ENCODE data around the gene MZT2B.
"Not testable (repeated sequence)": the region's sequence is repeated elsewhere in the genome, so short reads cannot be mapped to it uniquely, and the experiment has no call there.

Gene MZT2B

GRCh38 chr2:130187859-130188792 is 6.1 kb downstream of the MZT2B start:
- not testable (repeated sequence) for H3K4me1 Mint-ChIP-seq; ATAC-seq (replicated peaks; ENCODE audit: extremely low read depth, poor library complexity, severe bottlenecking); H3K9me3 Mint-ChIP-seq; H3K4me3 Mint-ChIP-seq; H3K27ac Mint-ChIP-seq (ENCODE audit: low read depth); H3K27me3 Mint-ChIP-seq; H3K36me3 Mint-ChIP-seq (ENCODE audit: insufficient read depth); DNase-seq (ENCODE audit: low spot score in 2 of 2)

- not testable (repeated sequence) for H3K27ac Mint-ChIP-seq (ENCODE audit: low read depth); ATAC-seq (replicated peaks; ENCODE audit: extremely low read depth, poor library complexity, severe bottlenecking); DNase-seq (ENCODE audit: low spot score in 2 of 2); H3K36me3 Mint-ChIP-seq (ENCODE audit: insufficient read depth); H3K9me3 Mint-ChIP-seq; H3K27me3 Mint-ChIP-seq; H3K4me3 Mint-ChIP-seq; H3K4me1 Mint-ChIP-seq
Observed at GRCh38 chr2:130188958-130189357, 6.9 kb downstream of the MZT2B start.

- no peaks in the 10 kb centered on the region for H3K4me1 Mint-ChIP-seq
- H3K36me3 Mint-ChIP-seq (ENCODE audit: insufficient read depth) = peaks cover 3% of the 10 kb centered on the region
- no peaks in the 10 kb centered on the region for H3K9me3 Mint-ChIP-seq
- ATAC-seq (replicated peaks; ENCODE audit: extremely low read depth, poor library complexity, severe bottlenecking) (no peak), DNase-seq (ENCODE audit: low spot score in 2 of 2) (no peak)
- H3K27ac Mint-ChIP-seq (ENCODE audit: low read depth) = no peak overlapping the region
- H3K27me3 Mint-ChIP-seq = no peaks in the 10 kb centered on the region
- no peak overlapping the region for H3K4me3 Mint-ChIP-seq
Observed at GRCh38 chr2:130190237-130190636, 8.2 kb downstream of the MZT2B start.

GRCh38 chr2:130191319-130191718 is 9.3 kb downstream of the MZT2B start:
- H3K36me3 Mint-ChIP-seq (ENCODE audit: insufficient read depth); DNase-seq (ENCODE audit: low spot score in 2 of 2); H3K4me1 Mint-ChIP-seq; H3K27ac Mint-ChIP-seq (ENCODE audit: low read depth); H3K9me3 Mint-ChIP-seq; H3K4me3 Mint-ChIP-seq; H3K27me3 Mint-ChIP-seq; ATAC-seq (replicated peaks; ENCODE audit: extremely low read depth, poor library complexity, severe bottlenecking): not testable (repeated sequence)

- H3K9me3 Mint-ChIP-seq; H3K27me3 Mint-ChIP-seq; ATAC-seq (replicated peaks; ENCODE audit: extremely low read depth, poor library complexity, severe bottlenecking); DNase-seq (ENCODE audit: low spot score in 2 of 2); H3K4me1 Mint-ChIP-seq; H3K36me3 Mint-ChIP-seq (ENCODE audit: insufficient read depth); H3K4me3 Mint-ChIP-seq; H3K27ac Mint-ChIP-seq (ENCODE audit: low read depth): not testable (repeated sequence)
Observed at GRCh38 chr2:130192451-130192850, 10.4 kb downstream of the MZT2B start.

- DNase-seq (ENCODE audit: low spot score in 2 of 2); H3K4me3 Mint-ChIP-seq; ATAC-seq (replicated peaks; ENCODE audit: extremely low read depth, poor library complexity, severe bottlenecking); H3K27me3 Mint-ChIP-seq; H3K9me3 Mint-ChIP-seq; H3K36me3 Mint-ChIP-seq (ENCODE audit: insufficient read depth); H3K4me1 Mint-ChIP-seq; H3K27ac Mint-ChIP-seq (ENCODE audit: low read depth): not testable (repeated sequence)
Observed at GRCh38 chr2:130193824-130194223, 11.8 kb downstream of the MZT2B start.

GRCh38 chr2:130195089-130195635 is 13.1 kb downstream of the MZT2B start:
- not testable (repeated sequence) for DNase-seq (ENCODE audit: low spot score in 2 of 2); H3K4me3 Mint-ChIP-seq; H3K27ac Mint-ChIP-seq (ENCODE audit: low read depth); ATAC-seq (replicated peaks; ENCODE audit: extremely low read depth, poor library complexity, severe bottlenecking); H3K4me1 Mint-ChIP-seq; H3K9me3 Mint-ChIP-seq; H3K27me3 Mint-ChIP-seq; H3K36me3 Mint-ChIP-seq (ENCODE audit: insufficient read depth)

- not testable (repeated sequence) for ATAC-seq (replicated peaks; ENCODE audit: extremely low read depth, poor library complexity, severe bottlenecking); H3K9me3 Mint-ChIP-seq; H3K4me1 Mint-ChIP-seq; H3K36me3 Mint-ChIP-seq (ENCODE audit: insufficient read depth); H3K27me3 Mint-ChIP-seq; DNase-seq (ENCODE audit: low spot score in 2 of 2); H3K27ac Mint-ChIP-seq (ENCODE audit: low read depth); H3K4me3 Mint-ChIP-seq
Observed at GRCh38 chr2:130196052-130196451, 14.0 kb downstream of the MZT2B start.

- Mint-ChIP-seq H3K27ac (ENCODE audit: low read depth) (no peak within 1 kb of the TSS), H3K27me3 (no peaks in the 10 kb centered on the region), H3K36me3 (ENCODE audit: insufficient read depth) (no peaks in the 10 kb centered on the region), H3K4me1 (no peaks in the 10 kb centered on the region), H3K4me3 (no peak within 1 kb of the TSS), H3K9me3 (no peaks in the 10 kb centered on the region)
- ATAC-seq (replicated peaks; ENCODE audit: extremely low read depth, poor library complexity, severe bottlenecking) (no peak), DNase-seq (ENCODE audit: low spot score in 2 of 2) (no peak)
Observed at GRCh38 chr2:130198343-130198742, 16.3 kb downstream of the MZT2B start, which contains the start of gene TUBA3E. TSS of gene TUBA3E (minus strand) at chr2:130198439. CDS start at chr2:130198360, 79 bp downstream.

- H3K9me3 Mint-ChIP-seq; H3K27ac Mint-ChIP-seq (ENCODE audit: low read depth); H3K4me1 Mint-ChIP-seq; H3K4me3 Mint-ChIP-seq; DNase-seq (ENCODE audit: low spot score in 2 of 2); ATAC-seq (replicated peaks; ENCODE audit: extremely low read depth, poor library complexity, severe bottlenecking); H3K27me3 Mint-ChIP-seq; H3K36me3 Mint-ChIP-seq (ENCODE audit: insufficient read depth): not testable (repeated sequence)
Observed at GRCh38 chr2:130202518-130202917, 20.5 kb downstream of the MZT2B start.

- DNase-seq (ENCODE audit: low spot score in 2 of 2); ATAC-seq (replicated peaks; ENCODE audit: extremely low read depth, poor library complexity, severe bottlenecking); H3K4me3 Mint-ChIP-seq; H3K27me3 Mint-ChIP-seq; H3K9me3 Mint-ChIP-seq; H3K4me1 Mint-ChIP-seq; H3K36me3 Mint-ChIP-seq (ENCODE audit: insufficient read depth); H3K27ac Mint-ChIP-seq (ENCODE audit: low read depth): not testable (repeated sequence)
Observed at GRCh38 chr2:130203150-130203549, 21.1 kb downstream of the MZT2B start.

GRCh38 chr2:130207051-130207450 is 25.0 kb downstream of the MZT2B start:
- H3K27me3 Mint-ChIP-seq; H3K9me3 Mint-ChIP-seq; H3K4me3 Mint-ChIP-seq; H3K36me3 Mint-ChIP-seq (ENCODE audit: insufficient read depth); DNase-seq (ENCODE audit: low spot score in 2 of 2); H3K4me1 Mint-ChIP-seq; ATAC-seq (replicated peaks; ENCODE audit: extremely low read depth, poor library complexity, severe bottlenecking); H3K27ac Mint-ChIP-seq (ENCODE audit: low read depth): not testable (repeated sequence)

GRCh38 chr2:130219147-130219546 is 37.1 kb downstream of the MZT2B start:
- H3K36me3 Mint-ChIP-seq (ENCODE audit: insufficient read depth); DNase-seq (ENCODE audit: low spot score in 2 of 2); H3K27me3 Mint-ChIP-seq; H3K4me1 Mint-ChIP-seq; ATAC-seq (replicated peaks; ENCODE audit: extremely low read depth, poor library complexity, severe bottlenecking); H3K4me3 Mint-ChIP-seq; H3K9me3 Mint-ChIP-seq; H3K27ac Mint-ChIP-seq (ENCODE audit: low read depth): not testable (repeated sequence)
